HG03039 (cell line): ENCODE measurements around the gene PACS2.
A peak's percentile ranks its signal among the peaks of the same experiment; 100 is the strongest.

Source experiments
- ATAC-seq: cut with Tn5 transposase; IDR thresholded peaks from one replicate; pipeline ENCODE4 v1.9.1; 2021; ENCODE audit warnings: mild to moderate bottlenecking, moderate library complexity; ENCODE audit not compliant: unreplicated experiment

Gene PACS2

DNA sequence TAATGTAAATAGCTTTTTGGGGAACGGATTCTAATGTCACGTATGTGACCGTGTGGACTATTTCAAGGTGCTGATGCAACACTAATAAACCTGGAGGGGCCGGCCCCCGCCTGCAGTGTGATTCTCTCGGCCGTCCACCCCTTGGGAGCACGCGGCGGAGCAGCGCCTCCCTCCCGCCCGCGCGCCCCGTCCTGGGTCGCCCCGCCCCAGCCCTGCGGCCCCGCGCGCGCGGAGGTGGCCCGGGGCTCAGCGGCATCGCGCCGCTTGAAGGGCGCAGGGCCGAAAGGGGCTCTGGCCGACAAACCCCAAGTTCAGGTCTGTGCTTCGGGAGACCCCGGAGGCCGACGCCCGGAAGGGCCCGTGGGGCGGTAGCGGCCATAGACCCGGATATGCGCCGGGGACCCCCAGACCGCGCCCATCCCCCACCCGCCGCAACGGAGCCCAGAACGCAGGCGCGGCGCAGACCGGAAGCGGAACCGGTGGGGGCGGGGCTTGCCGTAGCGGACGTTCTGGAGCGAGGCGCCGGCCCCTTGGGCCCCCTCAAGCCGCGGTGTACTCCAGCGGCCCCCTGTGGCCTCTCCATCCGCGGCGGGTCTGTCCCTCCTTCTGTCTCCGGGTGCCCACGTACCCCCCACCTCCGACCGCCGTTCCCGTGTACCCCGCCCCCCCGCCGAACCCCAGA, 83.6 kb downstream of the PACS2 start, which contains the start of gene TEX22:
TSS of gene TEX22 (plus strand) at position 495 of the 682 bp plus-strand sequence. CDS start 803 bp downstream, outside the sequence.
- peak; percentile 79 for ATAC-seq

GRCh38 chr14:105398726-105399465, 84.3 kb downstream of the PACS2 start:
- no peak for ATAC-seq

- ATAC-seq, result no peak
Measured at GRCh38 chr14:105399466-105399775, 84.9 kb downstream of the PACS2 start.

DNA sequence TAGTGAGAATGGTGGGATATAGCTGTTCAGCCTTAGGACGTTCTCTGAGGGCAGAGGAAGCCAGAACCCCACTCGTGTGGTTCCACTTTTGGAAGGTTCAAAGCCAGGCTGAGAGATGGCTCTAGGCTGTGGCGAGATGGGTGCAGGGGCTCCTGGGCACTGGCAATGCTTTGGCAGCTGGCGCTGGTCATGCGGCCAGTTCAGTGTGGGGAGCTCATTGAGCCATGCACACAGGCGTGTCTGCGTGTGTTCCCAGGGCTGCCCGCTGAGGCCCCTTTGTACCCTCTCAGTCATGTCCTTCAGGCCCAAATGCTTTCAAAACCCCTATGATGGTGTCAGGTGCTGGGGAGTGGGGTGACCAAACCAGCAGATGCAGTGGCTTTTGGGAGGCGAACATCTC, 85.5 kb downstream of the PACS2 start:
- ATAC-seq, result no peak

DNA sequence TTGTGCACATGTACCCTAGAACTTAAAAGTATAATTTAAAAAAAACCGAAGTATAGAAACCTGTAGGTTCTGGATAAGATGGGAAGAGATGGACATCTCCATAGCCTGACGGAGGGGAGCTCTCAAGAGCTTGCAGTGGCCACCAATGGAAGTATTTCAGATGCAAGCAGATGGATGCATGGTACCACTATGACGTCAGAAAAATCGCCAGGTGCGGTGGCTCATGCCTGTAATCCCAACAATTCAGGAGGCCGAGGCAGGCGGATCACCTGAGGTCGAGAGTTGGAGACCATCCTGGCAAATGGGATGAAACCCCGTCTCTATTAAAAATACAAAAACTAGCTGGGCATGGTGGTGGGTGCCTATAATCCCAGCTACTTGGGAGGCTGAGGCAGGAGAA, 87.2 kb downstream of the PACS2 start:
- no peak for ATAC-seq

DNA sequence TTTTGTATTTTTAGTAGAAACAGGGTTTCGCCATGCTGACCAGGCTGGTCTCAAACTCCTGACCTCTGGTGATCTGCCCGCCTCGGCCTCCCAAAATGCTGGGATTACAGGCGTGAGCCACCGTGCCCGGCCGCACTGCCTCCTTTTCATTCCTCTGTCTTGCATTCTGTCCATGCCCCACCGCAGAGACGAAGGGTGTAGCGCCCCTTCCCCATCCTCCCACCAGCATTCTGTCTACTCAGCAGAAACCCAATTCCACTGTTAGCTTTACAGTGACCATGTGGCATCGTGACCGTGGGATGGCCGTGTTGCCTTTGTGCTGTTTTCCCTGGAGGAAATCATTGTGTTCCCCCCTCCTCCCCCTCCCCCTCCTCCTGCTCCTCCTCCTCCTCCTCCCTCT, 94.0 kb downstream of the PACS2 start:
- ATAC-seq, result no peak

GRCh38 chr14:105409364-105409763, 94.8 kb downstream of the PACS2 start:
- ATAC-seq, result no peak

- no peak for ATAC-seq
Measured at GRCh38 chr14:105410642-105411016, 96.1 kb downstream of the PACS2 start.

- ATAC-seq, result no peak
Measured at GRCh38 chr14:105411017-105411941, 96.7 kb downstream of the PACS2 start.

DNA sequence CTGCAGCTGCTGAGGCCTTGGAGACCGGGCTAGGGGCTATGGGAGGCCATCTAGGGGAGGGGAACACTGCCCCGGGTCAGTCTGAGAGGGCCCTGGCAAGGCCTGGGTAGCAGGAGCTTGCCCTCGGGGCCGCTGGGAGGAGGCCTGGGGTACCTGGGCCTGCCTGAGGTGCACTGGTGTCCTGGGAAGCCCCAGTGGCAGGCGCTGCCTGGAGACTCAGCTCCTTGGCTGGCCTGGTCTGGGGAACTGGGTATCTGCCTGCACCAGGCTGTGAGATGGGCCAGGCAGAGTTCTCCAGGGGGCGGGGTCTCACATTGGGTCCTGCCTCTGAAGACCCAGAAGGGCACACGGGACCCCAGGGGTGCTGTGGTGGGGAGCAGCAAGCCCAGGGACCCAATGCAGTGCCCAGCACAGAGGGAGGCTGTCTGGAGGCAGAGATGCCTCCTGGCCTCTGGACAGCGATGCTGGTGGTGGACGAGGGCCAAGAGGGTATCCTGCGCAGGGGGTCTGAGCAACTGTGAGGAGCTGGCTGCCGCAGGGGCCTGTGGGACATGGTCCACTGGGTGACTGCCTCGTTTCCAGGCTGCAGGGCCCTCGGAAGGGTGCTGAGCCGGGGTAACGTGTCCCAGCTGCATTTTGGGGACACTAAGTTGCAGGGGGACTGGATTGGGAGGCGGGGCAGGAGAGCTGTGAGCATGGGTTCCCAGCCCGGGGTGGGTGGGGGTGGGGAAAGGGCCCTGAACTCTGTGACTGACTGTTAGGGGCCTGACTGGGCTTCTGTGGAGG, 97.6 kb downstream of the PACS2 start:
- no peak for ATAC-seq

DNA sequence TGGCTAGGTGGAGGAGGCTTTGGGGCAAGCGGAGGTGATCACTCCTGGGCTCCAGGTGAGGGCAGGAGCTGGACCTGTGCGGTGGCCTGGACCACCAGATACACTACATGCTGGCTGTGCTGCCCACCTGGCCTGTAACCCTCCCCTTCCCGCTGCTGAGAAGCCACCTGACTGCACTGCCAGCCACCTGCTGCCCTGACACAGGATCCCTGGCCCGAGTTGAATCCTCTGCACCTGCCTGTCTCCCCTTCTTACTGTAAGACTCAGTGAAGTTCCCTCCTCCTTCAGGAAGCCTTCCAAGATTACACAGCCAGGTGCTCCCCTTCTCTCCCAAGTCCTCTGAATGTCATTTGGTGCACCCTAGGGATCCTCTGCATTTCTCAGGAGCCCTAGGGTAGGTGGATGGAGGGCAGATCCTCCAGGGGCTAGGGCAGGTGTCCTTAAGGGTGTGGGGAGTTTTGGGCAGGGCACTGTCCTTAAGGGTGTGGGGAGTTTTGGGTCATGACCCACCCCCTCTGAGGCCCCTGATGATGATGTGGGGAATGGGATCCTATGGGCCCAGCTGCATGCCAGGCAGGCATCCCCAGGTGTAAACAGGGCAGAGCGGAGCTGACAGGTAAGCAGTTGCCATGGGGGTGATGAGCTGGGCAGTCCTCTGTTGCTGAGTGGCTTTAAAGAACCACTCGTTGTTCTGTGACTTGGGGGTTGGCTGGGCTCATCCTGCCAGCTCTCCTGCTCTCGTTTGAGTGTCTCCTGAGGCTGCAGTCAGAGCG, 98.4 kb downstream of the PACS2 start:
- ATAC-seq, result no peak

GRCh38 chr14:105413544-105413886, 99.0 kb downstream of the PACS2 start:
- ATAC-seq, result no peak

GRCh38 chr14:105414456-105415371, 100.2 kb downstream of the PACS2 start:
- ATAC-seq, result no peak

DNA sequence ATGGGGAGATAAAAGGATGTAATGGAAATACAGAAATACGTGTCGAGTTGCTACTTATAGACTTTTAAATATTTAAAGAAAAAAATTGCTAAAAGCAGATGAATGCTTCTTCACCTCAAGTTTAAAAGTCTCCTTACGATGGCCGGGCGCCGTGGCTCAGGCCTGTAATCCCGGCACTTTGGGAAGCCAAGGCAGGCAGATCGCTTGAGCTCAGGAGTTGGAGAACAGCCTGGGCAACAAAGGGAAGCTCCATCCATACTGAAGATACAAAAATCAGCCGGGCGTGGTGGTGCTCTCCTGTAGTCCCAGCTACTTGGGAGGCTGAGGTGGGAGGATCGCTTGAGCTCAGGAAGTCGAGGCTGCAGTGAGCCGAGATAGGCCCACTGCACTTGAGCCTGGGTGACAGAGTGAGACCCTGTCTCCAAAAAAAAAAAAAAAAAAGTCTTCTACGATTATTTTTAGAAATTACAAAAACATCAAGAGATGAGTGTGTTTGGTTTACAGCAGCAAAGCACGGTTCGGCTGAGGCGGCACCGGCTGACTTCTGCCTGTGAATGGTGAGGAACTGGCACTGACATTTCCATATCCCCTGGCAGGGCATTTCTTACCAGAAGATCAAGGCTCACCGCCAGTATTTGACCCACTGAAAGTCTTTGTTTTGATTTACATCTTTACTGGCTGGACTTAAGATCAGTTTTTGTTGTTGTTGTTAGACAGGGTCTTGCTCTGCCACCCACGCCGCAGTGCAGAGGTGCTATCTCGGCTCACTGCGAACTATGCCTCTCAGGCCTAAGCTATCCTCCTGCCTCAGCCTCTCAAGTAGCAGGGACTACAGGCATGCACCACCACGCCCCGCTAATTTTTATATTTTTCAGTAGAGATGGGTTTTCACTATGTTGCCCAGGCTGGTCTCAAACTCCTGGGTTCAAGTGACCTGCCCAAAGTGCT, 101.2 kb downstream of the PACS2 start:
- ATAC-seq, result no peak

DNA sequence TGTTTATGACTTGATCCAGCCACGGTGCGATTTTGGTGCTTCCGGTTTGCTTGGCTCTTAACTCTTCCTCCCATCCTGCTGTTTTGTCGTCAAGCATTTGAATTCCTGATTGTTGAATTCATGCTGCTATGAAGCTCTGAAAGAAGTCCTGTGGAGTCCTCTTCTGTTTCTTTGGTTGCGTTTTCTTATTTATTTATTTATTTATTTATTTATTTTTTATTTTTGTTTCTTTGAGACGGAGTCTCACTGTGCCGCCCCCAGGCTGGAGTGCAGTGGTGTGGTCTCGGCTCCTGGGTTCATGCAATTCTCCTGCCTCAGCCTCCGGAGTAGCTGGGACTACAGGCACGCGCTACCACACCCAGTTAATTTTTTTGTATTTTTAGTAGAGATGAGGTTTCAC, 102.1 kb downstream of the PACS2 start:
- no peak for ATAC-seq

DNA sequence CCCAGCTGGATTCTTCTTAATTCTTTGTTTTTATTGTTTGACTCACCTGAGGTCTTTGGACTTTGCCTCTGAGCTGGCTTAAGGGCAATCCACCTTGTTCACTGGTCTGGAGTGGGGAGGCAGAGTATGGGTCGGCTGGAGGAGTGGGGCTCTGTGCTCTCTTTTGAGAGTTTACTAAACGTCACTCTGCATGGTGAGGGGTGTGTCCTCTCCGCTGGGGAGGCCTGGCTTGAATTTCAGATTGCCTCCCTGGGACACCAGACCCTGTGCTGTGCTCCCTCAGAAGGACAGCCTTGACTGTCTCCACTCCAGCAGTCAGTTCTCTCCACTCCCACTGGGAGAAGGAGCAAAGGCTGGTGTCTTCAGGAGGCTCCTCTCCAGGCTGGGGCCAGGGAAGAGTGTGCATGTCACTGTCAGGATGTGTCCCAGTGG, 103.2 kb downstream of the PACS2 start:
- no peak for ATAC-seq

GRCh38 chr14:105418269-105419194, 104.0 kb downstream of the PACS2 start:
- no peak for ATAC-seq
